NCI-H2107 (cell line): ENCODE results near the gene DUS4L.
A peak's percentile ranks its signal among the peaks of the same experiment; 100 is the strongest.
"Not testable (repeated sequence)": the region's sequence is repeated elsewhere in the genome, so short reads cannot be mapped to it uniquely, and the experiment has no call there.

Experiments used
- DNase-seq: peaks from one replicate; lab custom pipeline; 2025; lab: John Stamatoyannopoulos, UW

DUS4L gene

DNA sequence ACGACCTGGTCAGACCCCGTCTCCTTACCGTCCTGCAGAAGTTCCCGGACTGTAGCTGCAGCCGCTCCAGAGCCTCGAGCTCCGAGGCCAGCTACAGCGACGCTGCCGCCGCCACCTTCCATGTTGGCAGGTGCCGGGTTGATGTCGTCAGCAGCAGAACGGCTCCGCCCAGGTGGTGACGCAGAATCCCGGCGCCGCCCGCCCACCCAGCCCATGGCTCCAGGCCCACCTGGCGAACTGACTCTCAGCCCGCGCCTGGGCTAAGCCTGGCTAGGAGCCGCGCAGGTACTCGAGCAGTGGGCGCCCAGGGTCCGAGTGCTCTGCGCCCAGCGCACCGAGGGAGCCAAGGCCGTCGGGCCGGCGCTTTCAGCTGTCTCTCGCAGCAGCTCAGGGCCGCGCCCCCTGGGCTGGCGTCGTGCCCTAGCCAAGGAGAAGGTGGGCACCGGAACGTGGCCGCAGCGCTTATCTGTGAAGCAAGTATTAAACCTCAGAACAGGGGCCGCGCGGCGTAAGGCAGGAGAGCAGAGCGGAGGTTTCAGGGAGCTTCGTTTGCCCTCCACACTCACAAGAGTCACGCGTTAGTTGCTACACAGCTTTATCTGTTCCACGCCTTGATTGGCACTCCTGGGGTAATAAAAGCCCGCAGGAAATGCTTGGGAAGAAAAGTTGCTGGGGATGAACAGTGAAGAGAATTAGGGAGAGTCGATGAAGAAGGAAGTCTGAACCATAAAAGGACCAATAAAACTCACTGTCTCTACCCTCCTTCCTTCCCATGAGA lies at the start of gene DUS4L, which contains the start of gene COG5:
Gene DUS4L, plus strand, starts transcription at position 197 of the 778 bp plus-strand sequence. CDS start 3,100 bp downstream, outside the sequence.
Gene COG5, minus strand, starts transcription at position 146 of the 778 bp plus-strand sequence. Its CDS starts 24 bp downstream, at position 122.
- peak; percentile 71 for DNase-seq

GRCh38 chr7:107526672-107527071 lies 37.1 kb upstream of the DUS4L start:
- no peak for DNase-seq

DNA sequence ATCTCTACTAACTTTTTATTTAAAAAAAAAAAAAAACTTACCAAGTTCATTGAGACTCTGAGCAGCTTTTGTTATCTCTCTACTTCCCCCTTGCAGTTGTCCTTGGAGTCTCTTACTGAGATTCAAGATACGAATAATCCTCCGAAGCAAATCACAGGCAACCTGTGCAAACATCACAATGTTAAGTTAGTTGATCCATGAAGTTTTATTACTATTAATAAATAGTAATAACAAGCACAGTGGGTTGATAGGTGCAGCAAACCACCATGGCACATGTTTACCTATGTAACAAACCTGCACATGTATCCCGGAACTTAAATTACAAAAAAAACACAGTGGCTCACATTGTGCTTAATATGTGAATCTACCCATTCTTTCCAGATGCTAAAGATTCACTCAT lies 36.6 kb upstream of the DUS4L start:
- no peak for DNase-seq

DNA sequence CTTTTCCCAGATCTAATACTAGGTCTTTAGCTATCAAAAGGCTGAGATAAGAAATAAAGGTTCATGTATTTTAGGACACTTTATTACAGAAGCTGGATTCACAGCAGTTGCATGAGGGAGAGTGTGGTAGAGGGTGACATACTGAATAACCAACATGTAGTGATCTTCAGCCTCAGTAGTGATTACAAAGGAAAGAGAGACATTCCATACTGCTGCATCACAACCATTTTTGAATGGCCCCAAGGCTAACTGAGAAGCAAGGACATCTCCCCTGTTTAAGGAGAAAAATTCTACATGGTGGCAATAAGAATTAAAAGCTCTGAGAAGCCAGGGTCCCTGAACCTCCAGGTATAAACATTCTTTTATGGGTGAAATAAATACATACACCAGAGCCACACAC lies 35.3 kb upstream of the DUS4L start:
- no peak for DNase-seq

DNA sequence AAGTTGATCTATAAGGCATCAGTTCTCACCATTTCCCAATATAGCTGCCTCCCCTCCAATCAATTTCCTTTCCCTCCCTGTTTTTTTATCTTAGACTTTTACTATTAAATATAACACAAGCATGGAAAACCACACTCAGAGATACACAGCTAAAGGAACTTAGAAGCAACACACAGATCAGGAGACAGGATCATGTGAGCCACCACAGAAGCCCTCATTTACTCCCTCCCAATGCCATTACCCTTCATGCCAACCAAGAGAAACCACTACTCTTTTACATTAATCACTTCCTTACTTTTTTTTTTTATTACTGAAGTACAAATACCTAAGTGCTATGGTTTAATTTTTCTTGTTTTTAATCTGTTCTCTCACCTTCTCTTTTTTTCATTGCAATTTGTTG lies 33.0 kb upstream of the DUS4L start:
- no peak for DNase-seq

- no peak for DNase-seq
Measured at GRCh38 chr7:107534139-107534538, 29.6 kb upstream of the DUS4L start.

DNA sequence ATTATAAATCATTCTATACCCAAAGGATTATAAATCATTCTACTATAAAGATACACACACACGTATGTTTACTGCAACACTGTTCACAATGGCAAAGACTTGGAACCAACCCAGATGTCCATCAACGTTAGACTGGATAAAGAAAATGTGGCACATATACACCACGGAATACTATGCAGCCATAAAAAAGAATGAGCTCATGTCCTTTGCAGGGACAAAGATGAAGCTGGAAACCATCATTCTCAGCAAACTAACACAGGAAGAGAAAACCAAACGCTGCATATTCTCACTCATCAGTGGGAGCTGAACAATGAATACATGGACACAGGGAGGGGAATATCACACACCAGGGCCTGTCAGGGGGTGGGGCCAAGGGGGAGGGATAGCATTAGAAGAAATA lies 26.5 kb upstream of the DUS4L start:
- DNase-seq: not testable (repeated sequence)

DNA sequence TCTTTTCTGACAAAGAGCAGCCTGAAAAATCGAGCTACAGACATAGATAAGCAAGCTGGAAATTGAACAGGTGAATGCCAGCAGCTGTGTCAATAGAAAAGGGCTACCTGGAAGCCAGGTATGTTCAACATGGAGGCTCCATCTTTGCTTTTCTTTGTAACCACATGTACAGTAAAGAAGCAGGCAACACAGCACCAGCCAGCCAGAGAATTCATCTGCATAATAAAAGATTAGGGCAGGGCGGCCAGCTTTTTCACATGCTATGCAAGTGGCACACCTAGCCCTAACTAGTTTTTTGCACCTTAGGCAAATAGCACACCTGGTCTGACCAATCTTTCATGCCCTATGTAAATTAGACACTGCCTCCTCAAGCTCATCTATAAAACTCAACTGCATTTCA lies 25.8 kb upstream of the DUS4L start:
- DNase-seq: peak; percentile 48

- no peak for DNase-seq
Measured at GRCh38 chr7:107543338-107543993, 20.3 kb upstream of the DUS4L start.

GRCh38 chr7:107544848-107545591 lies 18.8 kb upstream of the DUS4L start:
- no peak for DNase-seq

- DNase-seq: no peak
Measured at GRCh38 chr7:107551936-107552335, 11.8 kb upstream of the DUS4L start.

DNA sequence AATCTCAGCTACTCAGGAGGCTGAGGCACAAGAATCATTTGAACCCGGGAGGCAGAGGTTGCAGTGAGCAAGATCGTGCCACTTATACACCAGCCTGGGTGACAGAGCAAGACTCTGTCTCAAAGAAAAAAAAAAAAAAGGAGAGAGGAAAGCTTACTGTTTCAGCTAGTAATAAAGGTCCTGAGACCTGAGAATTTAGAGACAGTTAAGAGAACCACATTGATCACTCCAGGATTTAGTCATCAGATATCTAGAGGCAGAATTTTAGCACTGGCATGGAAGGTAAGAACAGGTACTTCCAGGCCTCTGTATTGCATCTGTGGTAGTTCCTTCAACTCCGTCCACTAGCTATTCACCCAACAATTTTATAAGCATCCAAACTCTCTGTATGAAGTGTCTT lies 7.9 kb upstream of the DUS4L start:
- no peak for DNase-seq

DNA sequence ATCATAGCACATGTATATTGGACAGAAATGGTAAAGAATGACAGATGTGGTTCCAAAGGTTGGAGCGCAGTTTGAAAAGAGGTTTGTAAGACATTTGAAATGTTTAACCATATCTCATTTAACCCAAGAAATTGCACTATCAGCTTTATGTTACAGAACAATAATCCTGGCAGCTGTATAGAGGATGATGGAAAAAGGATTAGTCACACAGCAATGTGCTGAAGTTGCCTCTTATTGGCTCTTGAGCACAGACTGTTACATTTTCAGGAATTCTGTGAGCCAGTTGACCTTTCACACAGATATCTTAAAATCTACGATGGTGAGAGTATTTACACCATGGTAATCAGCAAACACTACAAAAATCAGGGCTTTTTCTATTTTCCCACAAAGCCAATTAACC lies 3.9 kb upstream of the DUS4L start:
- DNase-seq: no peak

DNA sequence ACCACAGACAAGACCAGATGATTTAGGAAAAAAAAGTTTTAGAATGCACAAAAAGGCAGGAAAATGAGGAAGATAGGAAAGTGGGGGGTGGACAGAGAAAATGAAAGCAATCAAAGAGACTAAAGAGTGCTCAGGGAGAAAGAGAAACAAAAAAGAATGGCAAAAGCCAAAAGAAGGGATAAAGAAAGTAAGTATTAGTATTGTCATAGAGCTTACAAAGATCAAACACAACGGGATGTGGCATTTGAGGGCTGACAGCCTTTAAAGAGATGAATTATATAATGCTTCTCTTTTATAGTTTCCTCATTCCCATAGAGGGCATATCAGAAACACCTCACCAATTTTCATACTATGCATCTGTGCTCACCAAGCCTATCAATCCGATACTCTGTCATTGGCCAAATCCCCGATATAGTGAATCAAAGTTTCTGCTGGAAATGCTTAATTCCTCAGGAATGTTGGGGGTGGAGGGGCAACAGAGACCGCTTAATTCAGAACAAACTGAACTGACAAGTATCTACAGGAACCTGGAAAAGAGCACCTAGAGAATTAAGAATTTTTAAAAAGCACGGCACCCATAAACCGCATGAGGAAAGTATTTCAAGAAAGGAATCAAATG lies 2.8 kb upstream of the DUS4L start:
- DNase-seq: no peak

GRCh38 chr7:107563081-107563774 lies 543 bp upstream of the DUS4L start:
- DNase-seq: peak; percentile 8

DNA sequence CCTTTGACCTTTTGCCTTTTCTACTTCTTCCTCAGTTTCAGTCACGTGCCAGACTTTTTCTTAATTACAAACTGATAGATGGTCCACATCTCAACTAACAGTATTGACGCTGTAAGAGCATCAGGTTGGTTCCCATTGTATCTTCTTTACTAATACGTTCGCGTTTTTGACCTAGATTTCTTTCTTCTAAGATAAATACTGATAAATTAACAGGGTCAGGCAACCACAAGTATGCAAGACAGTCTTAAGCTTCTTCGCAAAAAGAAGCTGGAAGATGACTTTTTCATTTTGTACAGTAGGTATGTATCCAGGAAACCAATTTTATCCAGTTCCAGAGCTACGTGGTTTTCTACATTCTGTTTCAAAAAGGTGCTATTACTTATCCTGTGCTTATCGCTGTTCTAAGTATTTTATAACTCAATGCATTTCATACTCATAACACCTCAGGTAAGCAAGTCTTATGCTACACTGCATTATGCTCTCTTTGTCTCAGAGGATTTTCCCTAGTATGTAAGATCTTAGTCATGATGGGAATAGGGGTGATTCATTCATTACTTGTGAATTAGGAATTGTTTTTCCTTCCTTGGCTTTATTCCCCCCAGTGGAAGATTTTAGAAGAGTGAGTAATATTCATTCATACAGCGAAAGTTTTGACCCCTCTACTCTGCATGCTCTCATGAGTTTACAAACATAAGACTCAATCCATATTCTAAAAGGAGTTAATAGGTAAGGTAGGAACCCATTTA lies 955 bp downstream of the DUS4L start:
- DNase-seq: no peak

DNA sequence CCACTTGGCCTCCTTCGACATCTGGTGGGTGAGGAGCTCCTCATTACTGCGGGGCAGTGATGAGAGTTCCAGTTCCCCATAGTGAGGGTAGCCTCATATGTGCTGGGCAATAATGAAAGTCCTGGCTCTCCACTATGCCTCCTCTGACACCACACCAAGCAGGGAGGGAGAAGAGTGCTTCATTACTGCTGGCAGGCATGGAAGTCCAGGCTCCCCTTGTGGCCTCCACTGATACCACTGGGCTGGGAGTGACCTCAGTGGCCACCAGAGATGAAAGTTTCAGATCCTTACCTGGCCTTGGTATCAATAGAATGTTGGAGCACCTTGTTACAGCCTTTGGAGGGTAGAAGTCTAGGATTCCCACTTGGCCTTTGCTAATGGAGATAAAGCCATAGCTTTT lies 6.5 kb downstream of the DUS4L start:
- DNase-seq: no peak

- DNase-seq: no peak
Measured at GRCh38 chr7:107573537-107573936, 9.8 kb downstream of the DUS4L start.

GRCh38 chr7:107579554-107579884 lies 15.7 kb downstream of the DUS4L start:
- no peak for DNase-seq

DNA sequence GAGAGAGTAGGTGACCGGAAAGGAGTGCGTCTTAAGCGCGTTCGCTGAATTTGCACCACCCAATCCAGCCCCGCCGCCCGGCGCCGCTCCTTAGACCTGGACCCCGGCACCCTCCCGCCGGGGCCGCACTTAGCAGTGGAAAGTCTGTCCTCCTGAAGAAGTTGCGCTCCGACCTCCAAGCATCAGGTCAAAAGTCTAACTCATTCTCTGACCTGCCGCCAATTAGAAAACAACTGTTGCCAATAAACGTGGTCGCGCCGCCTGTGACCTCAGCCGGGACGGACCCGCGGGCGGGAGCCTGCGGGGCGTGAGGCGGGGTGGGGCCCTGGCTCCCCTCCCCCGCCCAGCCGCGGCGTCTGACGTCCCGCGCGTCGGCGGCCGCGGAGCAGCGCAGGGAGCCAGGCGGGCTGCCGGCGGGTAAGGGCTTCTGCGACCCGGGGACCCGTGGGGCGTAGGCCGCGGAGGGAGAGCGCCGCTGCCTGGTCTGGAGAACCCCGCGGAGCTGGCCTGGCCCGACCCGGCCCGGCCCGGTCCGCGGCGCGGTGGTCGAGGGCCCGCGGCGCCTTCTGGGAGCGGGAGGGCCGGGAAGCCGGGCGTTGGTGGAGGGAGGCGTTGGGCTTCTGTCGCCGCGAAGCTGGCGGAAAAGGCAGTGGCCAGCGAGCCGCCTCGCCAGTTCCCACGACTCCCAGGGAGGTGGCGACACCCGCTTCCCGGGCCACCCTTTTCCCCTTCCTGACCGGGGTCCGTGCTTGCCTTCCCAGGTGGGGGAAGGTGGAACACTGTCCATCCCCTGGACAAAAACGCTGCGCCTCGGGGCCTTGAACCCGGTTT lies 16.3 kb downstream of the DUS4L start, which contains the start of gene BCAP29:
Gene BCAP29, plus strand, starts transcription at position 362 of the 831 bp plus-strand sequence. CDS start 527 bp downstream, outside the sequence.
- peak; percentile 52 for DNase-seq
